Measurements from ENCODE around the gene OBSCN.
"Not testable (repeated sequence)": the region's sequence is repeated elsewhere in the genome, so short reads cannot be mapped to it uniquely, and the experiment has no call there.

Gene OBSCN

GRCh38 chr1:228188249-228188648 lies 19.6 kb upstream of the OBSCN start:
- not testable (repeated sequence) for DNase-seq

DNA sequence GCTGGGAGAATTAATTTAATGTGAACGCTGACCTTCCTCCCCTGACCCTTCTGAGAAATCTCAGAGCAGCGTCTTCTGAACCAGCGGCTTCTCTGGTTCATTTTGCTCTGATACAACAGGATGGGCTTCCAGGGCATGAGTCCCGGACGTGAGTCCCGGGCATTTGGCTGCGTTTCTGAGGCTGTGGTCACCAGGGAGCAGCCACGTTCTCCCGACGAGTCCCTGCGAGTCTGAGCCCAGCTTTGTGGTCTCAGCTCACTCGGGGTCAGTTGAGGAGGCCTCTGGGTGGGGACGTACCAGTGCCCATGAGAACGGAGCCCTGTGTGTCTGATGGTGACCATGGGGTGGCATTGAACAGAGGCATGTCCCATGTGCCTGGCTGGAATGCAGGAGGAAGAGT lies 17.7 kb upstream of the OBSCN start:
- DNase-seq = no peak

DNA sequence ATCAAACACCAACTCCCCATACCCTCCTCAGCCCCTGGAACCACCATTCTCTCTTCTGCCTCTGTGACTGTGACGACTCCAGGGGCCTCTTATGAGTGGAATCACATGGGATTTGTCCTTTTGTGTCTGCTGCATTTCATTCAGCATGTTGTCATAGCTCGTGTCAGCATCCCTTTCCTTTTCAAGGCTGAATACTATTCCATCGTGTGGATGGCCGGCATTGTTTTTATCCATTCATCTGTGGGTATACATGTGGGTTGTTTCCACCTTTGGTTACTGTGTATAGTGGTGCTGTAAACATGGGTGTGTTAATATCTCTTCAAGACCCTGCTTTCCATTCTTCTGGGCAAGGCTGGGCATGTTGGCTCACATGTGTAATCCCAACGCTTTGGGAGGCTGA lies 17.1 kb upstream of the OBSCN start:
- no peak for DNase-seq

GRCh38 chr1:228194436-228194835 lies 13.4 kb upstream of the OBSCN start:
- DNase-seq = no peak

GRCh38 chr1:228194921-228195812 lies 12.7 kb upstream of the OBSCN start:
- no peak for DNase-seq

- DNase-seq = no peak
Measured at GRCh38 chr1:228197555-228198147, 10.2 kb upstream of the OBSCN start.

DNA sequence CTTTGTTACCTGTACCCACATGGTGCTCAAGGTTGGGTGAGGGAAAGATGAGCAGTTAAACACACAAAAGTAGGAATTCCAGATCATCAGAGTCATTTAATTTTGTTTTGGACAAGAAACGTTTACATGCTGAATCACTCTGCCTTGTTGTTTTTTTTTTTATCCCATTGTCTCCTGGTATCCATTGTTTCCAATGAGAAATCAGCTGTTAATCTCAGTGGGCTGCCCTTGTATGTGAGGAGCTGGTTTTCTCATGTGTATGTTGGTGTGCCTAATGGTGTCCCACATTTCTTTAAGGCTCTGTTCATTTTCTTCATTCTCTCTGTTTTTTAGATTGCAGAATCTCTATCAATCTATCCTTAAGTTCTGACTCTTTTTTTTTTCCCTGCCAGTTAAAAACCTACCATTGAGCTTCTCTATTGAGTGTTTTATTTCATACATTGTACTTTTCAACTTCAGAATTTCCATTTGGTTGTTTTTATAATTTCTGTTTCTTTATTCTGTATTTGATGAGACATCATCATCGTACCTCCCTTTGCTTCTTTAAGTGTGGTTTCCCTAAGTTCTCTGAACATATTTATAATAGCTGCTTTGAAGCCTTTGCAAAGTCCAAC lies 8.8 kb upstream of the OBSCN start:
- no peak for DNase-seq

DNA sequence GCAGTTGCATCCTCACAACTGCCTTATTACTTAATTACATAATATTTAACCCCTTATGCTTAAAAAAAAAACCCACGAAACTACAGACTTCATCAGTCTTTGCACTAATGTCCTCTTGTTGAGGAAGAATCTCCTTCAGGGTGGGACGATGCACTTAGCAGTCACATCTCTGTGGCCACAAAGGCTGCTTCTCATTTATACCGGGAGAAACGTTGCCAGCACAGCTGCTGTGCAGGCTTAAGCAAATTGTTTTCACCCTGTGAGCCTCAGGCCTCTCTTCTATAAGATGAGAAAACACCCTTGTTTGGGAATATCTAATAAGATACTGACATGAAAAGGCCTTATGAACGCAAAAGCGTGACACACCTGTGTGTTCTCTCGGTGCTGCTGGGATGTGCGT lies 2.9 kb upstream of the OBSCN start:
- peak; percentile 59 for DNase-seq

- peak; percentile 69 for DNase-seq
Measured at GRCh38 chr1:228205526-228206436, 2.1 kb upstream of the OBSCN start.

DNA sequence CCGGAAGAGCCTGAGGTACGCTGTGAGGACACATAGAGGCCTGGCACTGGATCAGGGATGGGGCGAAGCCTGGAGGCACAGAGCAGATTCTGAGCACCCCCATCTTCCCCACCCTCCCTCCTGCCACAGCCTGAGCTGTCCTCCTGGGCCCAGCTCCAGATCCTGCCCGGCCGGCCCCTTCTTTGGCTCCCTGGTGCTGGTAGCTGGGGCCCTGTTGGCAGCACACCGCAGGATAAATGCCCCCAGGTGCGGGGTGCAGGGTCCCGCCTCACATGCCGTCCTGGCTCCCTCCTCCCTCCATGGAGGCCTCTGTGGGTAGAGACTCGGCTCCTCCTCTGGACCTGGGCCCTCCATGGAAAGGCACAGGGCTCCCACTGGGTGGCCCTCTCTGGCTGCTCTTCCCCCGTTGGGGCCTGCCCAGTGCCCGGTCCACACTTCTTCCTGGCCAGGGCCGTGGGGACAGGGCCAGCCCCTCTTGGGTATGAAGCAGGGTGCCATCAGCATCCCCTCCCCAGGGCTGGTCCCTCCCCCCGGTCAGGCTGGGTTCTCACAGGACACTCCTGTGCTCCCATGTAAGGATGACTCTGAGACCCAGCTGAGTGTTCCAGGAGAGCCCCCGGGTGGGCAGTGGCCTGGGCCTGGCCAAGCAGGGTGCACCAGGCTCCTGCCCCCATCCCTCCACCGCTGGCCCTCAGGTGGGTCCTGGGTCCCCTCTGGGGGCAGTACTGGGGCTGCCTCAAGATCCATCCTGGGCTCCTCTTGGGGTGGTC lies 1.1 kb upstream of the OBSCN start:
- no peak for DNase-seq

- DNase-seq = no peak
Measured at GRCh38 chr1:228207381-228207810, 448 bp upstream of the OBSCN start.

DNA sequence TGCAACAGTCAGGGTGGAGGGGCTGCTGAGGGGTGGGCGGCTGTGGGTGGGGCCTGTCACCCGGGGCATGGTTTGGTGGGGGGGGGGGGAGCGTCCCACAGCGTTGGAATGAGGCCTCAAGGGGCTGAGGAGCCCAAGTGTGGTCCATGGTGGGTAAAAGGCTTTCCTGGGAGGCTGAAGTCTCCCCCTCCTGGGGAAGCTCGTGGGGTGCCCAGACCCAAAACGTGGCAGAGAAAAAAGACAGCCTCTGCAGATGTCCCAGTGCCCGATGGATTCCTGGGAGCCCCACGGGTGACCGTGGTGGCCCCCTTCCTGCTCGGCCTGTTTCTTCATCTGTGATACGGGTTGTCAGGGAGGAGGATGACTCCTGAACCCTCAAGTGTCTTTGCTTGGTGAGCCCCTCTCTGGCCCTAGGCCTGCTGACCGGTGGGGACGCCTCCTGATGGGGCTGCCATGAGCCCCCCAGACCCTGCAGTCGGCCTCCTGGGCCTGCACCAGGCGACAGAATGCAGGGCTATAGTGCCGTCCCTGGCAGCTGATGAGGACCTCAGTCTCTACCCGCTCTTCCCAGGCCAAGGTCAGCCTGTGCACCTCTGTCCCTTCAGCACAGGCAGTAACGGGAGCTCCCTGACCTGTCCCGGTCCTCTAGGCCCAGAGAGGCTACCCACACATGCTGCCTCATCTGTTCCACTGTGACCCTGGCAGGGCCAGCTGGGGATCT lies 1.1 kb downstream of the OBSCN start:
- no peak for DNase-seq

DNA sequence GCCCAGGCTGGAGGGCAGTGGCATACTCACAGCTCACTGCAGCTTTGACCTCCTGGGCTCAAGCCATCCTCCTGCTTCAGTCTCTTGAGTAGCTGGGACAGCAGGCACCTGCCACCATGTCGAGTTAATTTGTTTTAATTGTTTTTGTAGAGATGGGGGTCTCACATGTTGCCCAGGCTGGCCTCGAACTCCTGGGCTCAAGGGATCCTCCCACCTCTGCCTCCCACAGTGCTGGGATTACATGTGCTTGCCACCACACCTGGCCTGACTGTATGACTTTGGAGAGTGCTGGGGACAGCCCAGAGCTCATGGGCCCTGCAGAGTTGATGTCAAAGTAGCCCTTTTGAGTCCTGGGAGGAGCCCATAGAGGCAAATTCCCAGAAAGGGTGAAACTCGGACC lies 1.8 kb downstream of the OBSCN start:
- DNase-seq = no peak

DNA sequence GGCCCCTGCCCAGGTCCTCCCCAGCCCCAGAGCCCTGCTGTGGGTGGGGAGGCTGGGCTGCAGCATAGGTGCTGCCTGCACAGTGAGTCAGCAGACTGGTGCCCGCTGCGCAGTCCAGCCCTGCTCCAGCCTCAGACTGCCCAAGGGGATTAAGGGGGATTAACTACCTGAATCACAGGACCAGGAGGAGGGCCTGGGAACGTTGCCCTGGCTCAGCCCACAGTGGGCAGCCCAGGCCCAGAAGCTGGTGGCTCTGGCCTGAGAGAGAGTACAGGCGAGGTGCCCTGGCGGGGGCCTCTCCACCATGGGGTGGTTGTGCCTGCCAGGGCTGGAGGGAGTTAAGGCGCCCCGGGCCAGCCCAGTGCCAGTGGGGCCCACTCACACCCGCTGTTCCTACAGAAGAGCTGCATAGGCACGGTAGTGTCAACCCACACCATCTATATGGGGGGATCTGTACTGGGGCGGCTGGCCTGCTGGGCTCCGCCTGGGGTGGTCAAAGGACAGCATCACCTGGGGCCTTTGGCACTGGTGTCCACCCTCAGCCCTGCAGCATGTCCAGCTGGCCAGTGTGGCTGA lies 2.3 kb downstream of the OBSCN start:
- no peak for DNase-seq

DNA sequence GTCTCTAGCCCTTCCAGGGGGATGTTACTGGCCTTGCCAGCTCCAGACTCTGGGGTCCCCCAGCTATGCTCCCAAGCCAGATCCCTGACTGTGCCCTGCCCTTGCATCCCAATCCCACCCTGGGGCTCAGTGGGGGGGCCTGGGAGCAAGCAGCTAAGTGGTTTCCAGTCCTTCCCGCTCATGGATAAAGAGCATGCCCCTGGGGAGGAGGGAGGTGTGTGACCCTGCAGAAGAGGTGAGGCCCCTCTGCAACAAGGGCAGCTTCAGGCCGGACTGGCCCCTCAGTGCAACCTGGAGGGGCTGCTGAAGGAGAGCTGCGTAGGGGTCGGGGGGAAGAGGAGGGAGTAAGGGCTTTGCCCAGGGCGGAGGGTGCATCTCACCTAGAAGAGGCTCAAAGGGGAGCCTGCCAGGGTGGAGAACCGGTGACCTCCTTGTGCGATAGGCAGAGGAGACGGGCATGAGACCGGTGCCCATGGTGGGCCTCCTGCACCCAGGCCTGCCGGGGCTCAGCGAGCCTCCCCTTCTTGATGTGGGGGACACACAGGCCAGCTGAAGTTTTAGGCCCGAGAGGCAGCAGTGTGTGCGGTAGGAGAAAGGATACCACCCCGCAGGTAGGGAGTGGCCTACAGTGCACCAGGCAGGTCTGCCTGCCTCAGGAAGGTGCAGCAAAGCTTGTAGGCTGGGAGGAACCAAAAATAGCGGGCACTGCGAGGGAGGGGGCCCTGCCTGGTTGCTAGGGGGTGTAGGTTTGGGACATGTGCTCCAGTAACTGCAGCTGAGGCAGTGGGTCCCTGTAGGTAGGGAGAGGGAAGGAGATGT lies 3.1 kb downstream of the OBSCN start:
- no peak for DNase-seq

DNA sequence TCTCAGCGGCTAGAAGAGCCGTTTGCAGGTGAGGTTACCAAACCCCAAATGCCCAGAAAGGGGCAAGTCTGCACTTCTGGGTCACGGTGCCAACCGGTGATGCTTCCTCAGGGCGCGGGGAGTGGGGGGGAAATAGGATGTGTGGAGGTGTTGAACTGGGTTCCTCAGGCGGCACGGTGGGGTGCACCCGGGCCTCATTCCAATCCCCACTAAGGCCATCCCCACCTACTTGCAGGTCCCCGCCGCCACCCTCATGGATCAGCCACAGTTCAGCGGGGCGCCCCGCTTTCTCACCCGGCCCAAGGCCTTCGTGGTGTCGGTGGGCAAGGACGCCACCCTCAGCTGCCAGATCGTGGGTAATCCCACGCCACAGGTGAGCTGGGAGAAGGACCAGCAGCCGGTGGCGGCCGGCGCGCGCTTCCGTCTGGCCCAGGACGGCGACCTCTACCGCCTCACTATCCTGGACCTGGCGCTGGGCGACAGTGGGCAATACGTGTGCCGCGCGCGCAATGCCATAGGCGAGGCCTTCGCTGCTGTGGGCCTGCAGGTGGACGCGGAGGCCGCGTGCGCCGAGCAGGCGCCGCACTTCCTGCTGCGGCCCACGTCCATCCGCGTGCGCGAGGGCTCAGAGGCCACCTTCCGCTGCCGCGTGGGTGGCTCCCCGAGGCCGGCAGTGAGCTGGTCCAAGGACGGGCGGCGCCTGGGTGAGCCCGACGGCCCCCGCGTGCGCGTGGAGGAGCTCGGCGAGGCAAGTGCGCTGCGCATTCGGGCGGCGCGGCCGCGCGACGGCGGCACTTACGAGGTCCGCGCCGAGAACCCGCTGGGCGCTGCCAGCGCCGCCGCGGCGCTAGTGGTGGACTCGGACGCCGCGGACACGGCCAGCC lies 3.9 kb downstream of the OBSCN start:
- no peak for DNase-seq

- no peak for DNase-seq
Measured at GRCh38 chr1:228212415-228212965, 4.6 kb downstream of the OBSCN start.

GRCh38 chr1:228212966-228213844 lies 5.4 kb downstream of the OBSCN start:
- peak; percentile 81 for DNase-seq
